GM12891 (cell line): ENCODE data around the gene DBNDD2.
A peak's percentile ranks its signal among the peaks of the same experiment; 100 is the strongest.

Source experiments
- DNase-seq: peaks from one replicate; pipeline ENCODE4 v3.0.0; 2011; ENCODE audit warnings: low spot score; ENCODE audit not compliant: insufficient read length
- FAIRE-seq: peaks from 2 replicates; lab custom pipeline; 2011; peaks lifted over from hg19 to GRCh38; lab: Jason Lieb, UNC
- PAX5 ChIP-seq: IDR thresholded peaks from 2 replicates; pipeline ENCODE4 v1.6.1; 2011; ENCODE audit warnings: low read length, moderate library complexity, mild to moderate bottlenecking; ENCODE audit not compliant: insufficient read depth, severe bottlenecking
- POLR2A ChIP-seq: IDR thresholded peaks from 2 replicates; pipeline ENCODE4 v1.6.1; 2011; ENCODE audit warnings: low read depth, low read length, control low read depth
- POLR2AphosphoS5 ChIP-seq: IDR thresholded peaks from 2 replicates; pipeline ENCODE4 v1.6.1; 2011; ENCODE audit warnings: low read depth, low read length, control low read depth
- POU2F2 ChIP-seq: IDR thresholded peaks from 2 replicates; pipeline ENCODE4 v1.6.1; 2011; ENCODE audit warnings: low read depth, mild to moderate bottlenecking, control low read depth, low read length, moderate library complexity
- SPI1 ChIP-seq: IDR thresholded peaks from 2 replicates; pipeline ENCODE4 v1.6.1; 2011; ENCODE audit warnings: low read depth, low read length, control low read depth
- TAF1 ChIP-seq: IDR thresholded peaks from 2 replicates; pipeline ENCODE4 v1.6.1; 2011; ENCODE audit warnings: low read depth, low read length, control low read depth

The DBNDD2 gene

DNA sequence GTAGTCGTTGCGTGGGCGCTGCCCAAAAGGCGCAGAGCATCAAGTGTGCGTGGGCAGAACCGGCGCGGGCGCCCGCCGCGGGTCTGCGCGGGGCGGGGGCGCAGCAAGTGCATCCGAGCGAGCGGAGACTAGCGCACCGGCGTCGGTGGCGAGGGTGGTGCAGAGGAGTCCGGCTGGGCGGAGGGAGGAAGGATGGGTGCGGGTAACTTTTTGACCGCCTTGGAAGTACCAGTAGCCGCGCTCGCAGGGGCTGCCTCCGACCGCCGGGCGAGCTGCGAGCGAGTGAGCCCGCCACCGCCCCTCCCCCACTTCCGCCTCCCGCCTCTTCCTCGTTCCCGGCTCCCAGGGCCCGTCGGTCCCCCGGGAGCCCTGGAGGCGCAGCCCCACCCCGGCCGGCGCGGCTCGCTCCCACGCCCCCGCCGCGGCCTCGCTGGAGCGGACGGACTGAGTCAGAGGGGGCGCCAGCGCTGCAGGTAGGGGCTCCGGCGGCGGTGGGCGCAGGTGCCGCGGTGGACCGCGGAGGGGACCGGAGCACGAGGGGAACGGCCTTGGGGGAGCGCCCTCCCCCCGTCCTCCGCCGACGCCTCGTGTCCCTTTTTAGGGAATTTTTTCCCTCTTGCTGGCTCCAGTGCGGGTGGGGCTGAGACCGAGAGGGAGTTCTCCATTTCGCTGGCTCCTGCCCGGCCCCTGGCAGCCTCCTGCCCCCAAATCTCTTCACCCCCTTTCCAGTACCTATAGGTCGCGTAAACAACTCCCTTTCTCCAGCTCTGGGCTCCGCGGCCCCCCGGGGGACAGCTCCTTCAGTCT, 1.6 kb upstream of the DBNDD2 start:
- no peak for FAIRE-seq
- DNase-seq, result no peak

DNA sequence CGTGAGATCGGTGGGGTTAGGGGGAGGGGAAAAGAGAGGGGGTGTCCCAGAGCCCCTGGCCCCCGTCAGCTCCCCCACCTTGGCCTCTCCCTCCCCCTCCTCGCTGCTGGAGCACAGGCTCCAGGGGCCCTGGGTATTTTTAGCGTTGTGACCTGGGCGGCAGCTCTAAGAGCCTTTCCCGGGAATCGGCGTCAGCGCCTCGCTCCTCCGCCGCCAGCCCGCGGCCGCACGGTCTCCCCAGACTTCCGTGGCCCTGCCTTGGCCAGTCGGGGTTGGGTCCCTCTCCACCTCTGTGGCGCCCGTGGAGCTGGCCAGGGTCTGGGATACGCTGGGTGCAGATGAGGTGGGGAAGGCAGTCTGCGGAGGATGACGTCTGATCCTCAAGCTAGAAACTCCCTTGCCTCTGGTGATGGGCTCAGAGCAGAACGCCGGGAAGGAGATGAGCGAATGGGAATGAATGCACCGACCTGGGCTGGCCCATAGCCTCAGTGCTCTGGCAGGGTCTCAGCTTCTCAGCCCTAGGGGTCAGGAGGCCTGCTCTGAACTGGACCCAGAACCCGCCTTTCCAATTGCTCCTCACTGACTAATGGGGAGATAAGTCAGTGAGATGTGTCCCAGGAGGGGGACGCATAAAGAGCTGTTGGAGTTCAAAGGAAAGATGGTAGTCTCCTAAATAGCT, 883 bp upstream of the DBNDD2 start:
- DNase-seq, result no peak
- FAIRE-seq, result no peak
- TF ChIP-seq TAF1, result no peak
- TF ChIP-seq POU2F2, result no peak
- no peak for TF ChIP-seq SPI1
- TF ChIP-seq POLR2AphosphoS5, result no peak
- no peak for TF ChIP-seq POLR2A
- TF ChIP-seq PAX5, result no peak

More for the DNA sequence above, 1.6 kb upstream of the DBNDD2 start:
- TF ChIP-seq POLR2AphosphoS5 (no peak), POU2F2 (no peak), SPI1 (no peak), PAX5 (no peak), TAF1 (no peak), POLR2A (no peak)

DNA sequence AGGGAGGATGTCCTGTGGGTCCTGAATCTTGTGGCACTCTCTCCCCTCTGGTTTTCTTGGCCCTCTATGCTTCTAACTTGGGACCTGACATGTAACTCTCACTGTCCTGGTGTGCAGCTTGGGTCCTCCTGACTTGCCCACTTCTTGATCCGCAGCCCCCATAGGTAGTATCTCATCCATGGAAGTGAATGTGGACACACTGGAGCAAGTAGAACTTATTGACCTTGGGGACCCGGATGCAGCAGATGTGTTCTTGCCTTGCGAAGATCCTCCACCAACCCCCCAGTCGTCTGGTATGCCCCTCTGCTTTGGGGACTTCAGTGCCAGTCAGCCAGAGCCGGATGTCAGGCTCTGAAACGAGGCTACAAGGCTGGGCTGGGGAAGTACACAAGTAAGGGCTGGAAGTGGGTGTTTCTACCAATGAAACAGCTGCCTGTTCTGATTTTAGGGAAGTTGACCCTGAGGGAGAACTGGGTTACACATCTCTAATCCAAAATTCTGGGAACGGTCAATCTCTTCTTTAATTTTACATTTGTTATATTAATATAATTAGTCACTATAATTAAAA, 641 bp downstream of the DBNDD2 start:
- FAIRE-seq (no peak), DNase-seq (no peak)
- TF ChIP-seq SPI1, result no peak
- no peak for TF ChIP-seq POU2F2
- TF ChIP-seq TAF1, result no peak
- no peak for TF ChIP-seq POLR2AphosphoS5
- TF ChIP-seq PAX5, result no peak

- no peak for TF ChIP-seq POLR2AphosphoS5
- no peak for TF ChIP-seq SPI1
- no peak for TF ChIP-seq POU2F2
- TF ChIP-seq TAF1, result no peak
- TF ChIP-seq PAX5, result no peak
- TF ChIP-seq POLR2A, result no peak
- no peak for DNase-seq
- no peak for FAIRE-seq
These were observed 1.6 kb downstream of the DBNDD2 start for GRCh38 chr20:45409521-45410272.

GRCh38 chr20:45410887-45411286, 2.8 kb downstream of the DBNDD2 start:
- DNase-seq (no peak), FAIRE-seq (no peak)

GRCh38 chr20:45412653-45413052, 4.6 kb downstream of the DBNDD2 start:
- TF ChIP-seq PAX5 (no peak), POLR2AphosphoS5 (no peak), POU2F2 (no peak), SPI1 (no peak), TAF1 (no peak), POLR2A (no peak)
- DNase-seq (no peak), FAIRE-seq (no peak)

More at GRCh38 chr20:45410887-45411286, 2.8 kb downstream of the DBNDD2 start:
- TF ChIP-seq TAF1, result no peak
- no peak for TF ChIP-seq SPI1

- TF ChIP-seq SPI1, result no peak
- no peak for TF ChIP-seq PAX5
- TF ChIP-seq TAF1, result no peak
- no peak for TF ChIP-seq POU2F2
- TF ChIP-seq POLR2AphosphoS5, result no peak
- TF ChIP-seq POLR2A, result no peak
- no peak for FAIRE-seq
- DNase-seq, result no peak
These were observed 5.4 kb downstream of the DBNDD2 start for GRCh38 chr20:45413479-45413878.

DNA sequence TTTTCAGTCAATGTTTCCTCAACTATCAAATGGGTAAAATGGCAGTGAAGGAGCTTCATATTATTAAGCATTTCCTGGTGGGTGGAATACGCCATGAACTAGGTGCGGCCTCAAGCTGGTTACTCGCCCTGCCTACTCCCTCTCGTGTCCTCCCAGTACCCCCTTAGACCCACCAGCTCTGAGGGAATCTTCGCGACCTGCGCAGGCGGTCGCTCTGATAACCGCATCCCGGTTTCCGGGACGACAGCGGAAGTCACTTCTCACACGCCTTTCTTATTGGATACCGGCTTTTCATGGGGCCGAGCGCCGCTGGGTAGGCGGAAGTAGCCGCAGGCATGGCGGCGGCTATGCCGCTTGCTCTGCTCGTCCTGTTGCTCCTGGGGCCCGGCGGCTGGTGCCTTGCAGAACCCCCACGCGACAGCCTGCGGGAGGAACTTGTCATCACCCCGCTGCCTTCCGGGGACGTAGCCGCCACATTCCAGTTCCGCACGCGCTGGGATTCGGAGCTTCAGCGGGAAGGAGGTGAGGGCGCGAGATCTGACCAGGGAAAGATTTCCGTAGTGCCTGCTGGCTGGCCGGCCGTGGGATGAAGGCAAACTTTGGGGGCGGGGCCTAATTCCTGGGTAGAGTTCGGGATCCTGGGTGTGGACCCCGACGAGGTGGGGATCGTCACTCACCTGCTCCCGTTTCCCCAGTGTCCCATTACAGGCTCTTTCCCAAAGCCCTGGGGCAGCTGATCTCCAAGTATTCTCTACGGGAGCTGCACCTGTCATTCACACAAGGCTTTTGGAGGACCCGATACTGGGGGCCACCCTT, 7.9 kb downstream of the DBNDD2 start, which contains the start of gene PIGT:
TSS of gene PIGT (plus strand) at position 320 of the 816 bp plus-strand sequence. CDS start at position 336, 16 bp downstream.
- peak; percentile 70 for DNase-seq
- peak; percentile 89 for FAIRE-seq

More for the DNA sequence above, 7.9 kb downstream of the DBNDD2 start, which contains the start of gene PIGT:
- TF ChIP-seq PAX5, result no peak
- peak; percentile 86 for TF ChIP-seq POLR2AphosphoS5
- TF ChIP-seq TAF1, result peak; percentile 65
- TF ChIP-seq POU2F2, result no peak
- peak; percentile 92 for TF ChIP-seq POLR2A
- TF ChIP-seq SPI1, result peak; percentile 40
